ENCODE data around the gene A1BG. TPM values are rescaled to one million over a fixed set of nuclear protein-coding genes. Genes with fewer than 3 reads are reported as not detected.

A1BG gene, protein sequence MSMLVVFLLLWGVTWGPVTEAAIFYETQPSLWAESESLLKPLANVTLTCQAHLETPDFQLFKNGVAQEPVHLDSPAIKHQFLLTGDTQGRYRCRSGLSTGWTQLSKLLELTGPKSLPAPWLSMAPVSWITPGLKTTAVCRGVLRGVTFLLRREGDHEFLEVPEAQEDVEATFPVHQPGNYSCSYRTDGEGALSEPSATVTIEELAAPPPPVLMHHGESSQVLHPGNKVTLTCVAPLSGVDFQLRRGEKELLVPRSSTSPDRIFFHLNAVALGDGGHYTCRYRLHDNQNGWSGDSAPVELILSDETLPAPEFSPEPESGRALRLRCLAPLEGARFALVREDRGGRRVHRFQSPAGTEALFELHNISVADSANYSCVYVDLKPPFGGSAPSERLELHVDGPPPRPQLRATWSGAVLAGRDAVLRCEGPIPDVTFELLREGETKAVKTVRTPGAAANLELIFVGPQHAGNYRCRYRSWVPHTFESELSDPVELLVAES
- total RNA-seq (2014; rRNA removed; shearing (Covaris generic)): 4.1 and 9.1 TPM in 2 replicates
- polyA plus RNA-seq (2014; cell fraction: nucleus; rRNA removed): 26.4 and 69.4 TPM in 2 replicates

DNA sequence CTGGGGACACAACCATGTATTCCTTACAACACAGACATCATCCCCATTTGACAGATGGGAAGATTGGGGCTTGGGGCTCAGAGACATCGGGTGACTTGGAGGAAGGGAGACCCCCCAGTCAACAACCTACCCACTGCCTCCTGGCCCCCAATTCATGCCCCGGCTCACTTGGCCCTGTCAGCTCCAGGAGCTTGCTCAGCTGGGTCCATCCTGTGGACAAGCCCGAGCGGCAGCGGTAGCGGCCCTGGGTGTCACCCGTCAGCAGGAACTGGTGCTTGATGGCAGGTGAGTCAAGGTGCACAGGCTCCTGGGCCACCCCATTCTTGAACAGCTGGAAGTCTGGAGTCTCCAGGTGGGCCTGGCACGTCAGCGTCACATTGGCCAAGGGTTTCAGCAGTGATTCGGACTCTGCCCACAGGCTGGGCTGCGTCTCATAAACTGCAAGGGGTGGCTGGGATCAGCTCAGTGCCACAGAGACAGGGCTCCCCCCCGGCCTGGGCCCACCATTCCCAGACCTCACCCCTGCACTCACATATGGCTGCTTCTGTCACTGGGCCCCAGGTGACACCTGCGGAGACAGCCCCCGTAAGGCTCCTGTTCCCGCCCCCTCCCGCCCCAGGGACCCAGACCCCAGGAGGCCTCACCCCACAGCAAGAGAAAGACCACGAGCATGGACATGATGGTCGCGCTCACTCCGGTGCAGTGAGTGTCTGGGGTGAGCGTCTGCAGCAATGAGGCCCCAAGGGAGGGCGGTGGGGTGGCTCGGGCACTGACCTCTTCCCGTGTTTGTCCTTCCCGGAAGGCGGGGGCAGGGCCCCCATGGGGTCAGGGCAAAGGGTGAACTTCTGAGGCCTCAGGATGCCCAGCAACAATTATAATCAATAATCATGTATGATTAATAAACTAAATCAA, at the start of gene A1BG:
Gene A1BG (minus strand): TSS at position 733 of the 912 bp plus-strand sequence. CDS start 55 bp downstream, at position 678.
- DNase-seq (ENCODE audit: extremely low read depth, low read depth): no peak

- DNase-seq (ENCODE audit: extremely low read depth, low read depth): no peak
Observed at GRCh38 chr19:58401840-58402421, 48.6 kb upstream of the A1BG start.

DNA sequence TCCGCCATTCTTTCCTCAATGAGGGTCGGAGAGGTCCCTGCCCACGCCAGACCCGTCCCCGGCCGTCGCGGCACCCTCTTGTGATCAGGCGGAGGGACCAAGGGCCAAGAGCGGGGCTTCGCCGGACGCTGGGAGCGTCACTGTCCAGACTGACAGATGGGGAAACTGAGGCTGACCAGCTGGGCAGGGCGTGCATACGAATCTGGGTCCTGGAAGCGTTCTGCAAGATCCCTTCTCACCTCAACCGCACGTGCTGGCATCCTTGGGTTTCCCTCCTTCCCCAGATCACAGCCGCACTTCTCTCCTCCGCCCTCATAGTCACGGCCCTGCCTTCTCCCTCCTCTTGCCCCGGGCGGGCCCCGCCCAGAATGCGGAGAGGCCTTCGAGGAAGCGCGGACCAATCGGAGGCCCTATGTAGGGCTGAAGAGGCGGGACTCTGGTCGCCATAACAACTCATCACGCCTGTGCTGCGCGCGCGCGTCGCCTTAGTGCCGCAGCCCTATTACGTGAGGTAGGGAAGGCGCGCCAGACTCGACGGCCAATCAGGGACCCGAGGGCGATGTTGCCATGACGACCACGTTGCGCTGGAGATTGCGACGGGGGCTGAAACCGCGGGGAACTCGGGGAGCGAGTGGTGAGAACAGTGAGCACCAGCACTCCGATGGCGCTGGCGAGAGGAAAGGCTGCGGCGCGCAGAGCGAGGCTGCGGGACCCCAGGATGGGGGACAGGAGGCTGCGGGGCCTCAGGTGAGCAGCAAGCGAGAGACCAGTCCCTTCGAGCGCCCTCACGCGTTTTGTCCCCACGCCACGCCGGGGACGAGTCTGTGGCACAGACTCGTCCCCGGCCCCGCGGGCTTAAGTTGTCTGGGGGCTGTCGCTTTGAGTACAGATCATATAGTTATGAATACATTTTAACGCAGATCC, 47.9 kb upstream of the A1BG start:
- peak; percentile 97 for DNase-seq (ENCODE audit: extremely low read depth, low read depth)

GRCh38 chr19:58400316-58400915, 47.1 kb upstream of the A1BG start:
- no peak for DNase-seq (ENCODE audit: extremely low read depth, low read depth)

- DNase-seq (ENCODE audit: extremely low read depth, low read depth): no peak
Observed at GRCh38 chr19:58399903-58400302, 46.6 kb upstream of the A1BG start.

DNA sequence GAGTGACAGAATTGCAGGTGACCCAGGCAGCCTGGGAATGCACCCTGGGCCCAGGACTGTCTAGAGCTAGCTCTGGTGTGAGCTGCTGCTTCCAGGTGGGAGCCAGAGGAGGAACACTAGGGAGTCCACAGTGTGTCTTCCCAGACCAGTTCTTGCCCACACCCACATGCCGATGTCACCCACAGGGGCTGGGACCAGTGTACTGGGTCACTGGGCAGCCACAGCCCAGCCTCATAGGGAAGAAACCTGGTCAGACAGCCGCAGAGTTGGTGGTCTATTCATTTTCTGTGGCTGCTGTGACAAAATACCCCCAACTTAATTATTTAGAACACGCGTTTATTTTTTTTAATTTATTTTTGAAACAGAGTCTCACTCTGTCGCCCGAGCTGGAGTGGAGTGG, 45.3 kb upstream of the A1BG start:
- DNase-seq (ENCODE audit: extremely low read depth, low read depth): no peak

- DNase-seq (ENCODE audit: extremely low read depth, low read depth): no peak
Observed at GRCh38 chr19:58398087-58398486, 44.8 kb upstream of the A1BG start.

GRCh38 chr19:58397533-58398037, 44.3 kb upstream of the A1BG start:
- DNase-seq (ENCODE audit: extremely low read depth, low read depth): no peak

- no peak for DNase-seq (ENCODE audit: extremely low read depth, low read depth)
Observed at GRCh38 chr19:58396691-58397532, 43.6 kb upstream of the A1BG start.

GRCh38 chr19:58395979-58396627, 42.8 kb upstream of the A1BG start:
- no peak for DNase-seq (ENCODE audit: extremely low read depth, low read depth)

GRCh38 chr19:58395220-58395978, 42.1 kb upstream of the A1BG start, which contains the start of gene RNF225:
RNF225 (plus strand) TSS chr19:58395656; CDS start chr19:58396090, 434 bp downstream.
- DNase-seq (ENCODE audit: extremely low read depth, low read depth): no peak

DNA sequence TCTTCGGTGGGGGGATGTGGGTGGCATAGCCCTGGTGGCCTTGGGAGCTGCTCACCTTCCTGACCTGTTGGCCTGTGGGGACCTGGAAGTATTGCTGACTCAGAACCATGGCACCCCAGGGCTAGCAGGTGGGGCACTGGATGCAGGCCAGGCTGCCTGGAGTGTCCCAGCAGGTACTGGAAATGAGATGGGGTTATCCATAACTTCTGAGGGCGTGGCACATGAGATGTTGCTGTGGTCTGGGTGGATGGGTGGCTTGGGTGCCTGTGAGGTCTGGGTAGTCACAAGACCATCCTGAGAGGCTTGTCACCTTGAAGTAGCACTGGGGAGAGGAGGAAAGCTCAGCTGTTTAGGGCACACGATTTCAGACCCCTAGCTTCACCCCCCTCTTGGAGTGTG, 41.5 kb upstream of the A1BG start:
- no peak for DNase-seq (ENCODE audit: extremely low read depth, low read depth)

GRCh38 chr19:58393725-58394033, 40.4 kb upstream of the A1BG start:
- no peak for DNase-seq (ENCODE audit: extremely low read depth, low read depth)

GRCh38 chr19:58392945-58393724, 39.8 kb upstream of the A1BG start:
- no peak for DNase-seq (ENCODE audit: extremely low read depth, low read depth)

- no peak for DNase-seq (ENCODE audit: extremely low read depth, low read depth)
Observed at GRCh38 chr19:58388175-58388526, 34.9 kb upstream of the A1BG start.

Measured in NCI-H460 (cell line).